K562 (cell line): ENCODE measurements around the gene EDA. TPM values are rescaled to one million over a fixed set of nuclear protein-coding genes. Genes with fewer than 3 reads are reported as not detected.

Experiments used
- ATAC-seq: fragments of 200-7000 bp; cut with Tn5 transposase; 3 replicates; pipeline ENCODE4 v1.9.1; 2020; ENCODE audit warnings: moderate library complexity
- BruUV-seq: library from RNA; stranded (reverse); fragments of 400-500 nt; replicated peaks from 2 replicates; lab custom pipeline; 2021; lab: Mats Ljungman, UMichigan
- CTCF ChIA-PET: fragments of 300-600 bp; formaldehyde crosslinking; extraction: SDS; loops from one replicate; lab custom pipeline; 2021; ENCODE audit warnings: low intra/inter-chr PET ratio; lab: Yijun Ruan, JAX
- POLR2A ChIA-PET: fragments of 300-600, 350-650 bp; sonication (Branson Sonifier 250); formaldehyde crosslinking; extraction: SDS; loops from one replicate; lab custom pipeline; 2021; ENCODE audit warnings: antibody characterized with exemption, inconsistent platforms; lab: Yijun Ruan, JAX
- DNase-seq, 4 experiments: peaks; one replicate each; pipeline versions ENCODE4 v3.0.0 to v3.0.0-alpha.2; 2011 to 2018; ENCODE audit warnings: low spot score in 3 of 4, mixed read lengths in 3 of 4; ENCODE audit errors: extremely low read depth in 1 of 4
- FAIRE-seq: peaks from 2 replicates; lab custom pipeline; 2011; peaks lifted over from hg19 to GRCh38; lab: Jason Lieb, UNC
- H2AFZ ChIP-seq: 2 replicates; pipeline ENCODE4 v1.6.0; 2011; ENCODE audit warnings: low read depth, low read length, control low read depth, inconsistent platforms
- H3K27ac ChIP-seq: fragments of 200-600 bp; 3 replicates; pipeline ENCODE4 v1.8.0; 2011; ENCODE audit warnings: low read depth, mild to moderate bottlenecking, control low read depth, inconsistent platforms, low read length, moderate library complexity, mixed read lengths; ENCODE audit errors: extremely low read depth
- H3K27me3 ChIP-seq, 2 experiments: fragments of 300-600 bp in 1 of 2; 2 replicates in 1 of 2; 3 replicates in 1 of 2; pipeline versions ENCODE4 v1.6.0 to v1.8.0; 2011; ENCODE audit warnings: inconsistent platforms in 2 of 2, low read length in 2 of 2, mild to moderate bottlenecking in 1 of 2, mixed read lengths in 1 of 2, moderate library complexity in 1 of 2; ENCODE audit not compliant: control insufficient read depth in 2 of 2, insufficient read depth in 2 of 2
- H3K36me3 ChIP-seq: fragments of 300-600 bp; 3 replicates; pipeline ENCODE4 v1.8.0; 2011; ENCODE audit warnings: mild to moderate bottlenecking, low read length, inconsistent platforms; ENCODE audit not compliant: control insufficient read depth, insufficient read depth
- H3K4me1 ChIP-seq, 2 experiments: fragments of 200-600 bp in 1 of 2; replicated peaks in 1 of 2; 2 replicates in 1 of 2; 3 replicates in 1 of 2; pipeline versions ENCODE4 v1.5.1 to v1.8.0; 2011; ENCODE audit warnings: inconsistent platforms in 2 of 2, low read length in 2 of 2, mild to moderate bottlenecking in 1 of 2, mixed read lengths in 1 of 2, moderate library complexity in 1 of 2; ENCODE audit not compliant: control insufficient read depth in 2 of 2, insufficient read depth in 2 of 2
- H3K4me2 ChIP-seq: 2 replicates; pipeline ENCODE4 v1.6.1; 2011; ENCODE audit warnings: low read length, control low read depth, inconsistent platforms, mixed read lengths; ENCODE audit not compliant: insufficient read depth
- H3K4me3 ChIP-seq: fragments of 200-600 bp; sonication (generic), shearing (Covaris generic); 2 replicates; pipeline ENCODE4 v1.5.1; 2016; ENCODE audit warnings: control low read depth, inconsistent platforms
- H3K79me2 ChIP-seq: fragments of 200-600 bp; 3 replicates; pipeline ENCODE4 v1.8.0; 2011; ENCODE audit warnings: low read length, inconsistent platforms; ENCODE audit not compliant: control insufficient read depth, insufficient read depth
- H3K9ac ChIP-seq, 2 experiments: 2 replicates each; pipeline versions ENCODE4 v1.6.0 to v1.6.1; 2011; ENCODE audit warnings: low read depth in 2 of 2, low read length in 2 of 2, control low read depth in 1 of 2, inconsistent platforms in 1 of 2, mild to moderate bottlenecking in 1 of 2, mixed read lengths in 1 of 2; ENCODE audit not compliant: insufficient read depth in 1 of 2
- H3K9me1 ChIP-seq: one replicate; pipeline ENCODE4 v1.6.0; 2011; ENCODE audit warnings: inconsistent platforms, mild to moderate bottlenecking, low read length, moderate library complexity; ENCODE audit not compliant: control insufficient read depth, insufficient read depth
- H3K9me3 ChIP-seq: replicated peaks from 2 replicates; pipeline ENCODE4 v1.5.1; 2011; ENCODE audit warnings: low read depth, low read length, inconsistent platforms; ENCODE audit not compliant: control insufficient read depth, insufficient read depth
- H4K20me1 ChIP-seq: replicated peaks from 2 replicates; pipeline ENCODE4 v1.6.1; 2011; ENCODE audit warnings: low read length, inconsistent platforms, mixed read lengths; ENCODE audit not compliant: control insufficient read depth, insufficient read depth
- HDAC6 ChIP-seq: IDR thresholded peaks from 2 replicates; pipeline ENCODE4 v1.6.1; 2012; ENCODE audit warnings: low read depth, mild to moderate bottlenecking, control low read depth, inconsistent platforms, low read length, moderate library complexity
- RBM22 ChIP-seq: fragments of 200-400 bp; formaldehyde crosslinking; IDR thresholded peaks from 2 replicates; pipeline ENCODE4 v1.6.1; 2018; ENCODE audit warnings: low read length, low read depth; ENCODE audit not compliant: poor library complexity, severe bottlenecking
- TEAD4 ChIP-seq, 2 experiments: sonication (generic) in 1 of 2; formaldehyde crosslinking in 1 of 2; IDR thresholded peaks; 2 replicates each; pipeline versions ENCODE4 v1.6.1 to v1.8.0; 2012 to 2022; ENCODE audit warnings: borderline replicate concordance in 1 of 2, inconsistent platforms in 1 of 2, low read length in 1 of 2, mild to moderate bottlenecking in 1 of 2, missing genetic modification reagents in 1 of 2
- ZNF280A ChIP-seq: fragments of 450-650 bp; IDR thresholded peaks from 2 replicates; pipeline ENCODE4 v1.6.1; 2018; ENCODE audit warnings: mild to moderate bottlenecking, low read depth; ENCODE audit not compliant: partially characterized antibody
- WGBS: fragments of 100-300 bp; shearing (Covaris generic); methylation state at CpG from one replicate; pipeline ENCODE4 v1.1.6; 2016; ENCODE audit warnings: low coverage, mixed read lengths; ENCODE audit not compliant: insufficient coverage; ENCODE audit errors: missing lambda C conversion rate; 5-methylcytosine and 5-hydroxymethylcytosine counted together
- in situ Hi-C: fragments of 300-500 bp; cut with MboI; formaldehyde crosslinking; loops from 4 replicates; pipeline ENCODE4 v1.15.0; 2018; ENCODE audit warnings: inconsistent platforms, mixed read lengths
- intact Hi-C: fragments of 100-400 bp; cut with micrococcal nuclease; formaldehyde crosslinking; loops from 2 replicates; pipeline ENCODE4 v1.14.2; 2022
- polyA plus RNA-seq, 8 experiments: library from polyadenylated mRNA; depleted of rRNA in 4 of 8; stranded (reverse) in 5 of 8; unstranded in 3 of 8; fragments of >200 nt; fragmentation: Nextera tagmentation in 2 of 8; fragmentation: Illumina TruSeq in 1 of 8; extraction: Ambion mirVana in 2 of 8; extraction: Trizol in 1 of 8; gene quantifications; 2 replicates each; pipeline versions ENCODE4 v1.2.1 to v1.2.3, GENCODE V29; 2011 to 2014; ENCODE audit warnings: inconsistent platforms in 1 of 8, missing spikeins in 1 of 8
- total RNA-seq, 7 experiments: library from RNA; depleted of rRNA in 6 of 7; stranded (reverse); fragments of >200 nt in 6 of 7; fragmentation: Illumina TruSeq in 2 of 7; extraction: Trizol in 2 of 7; gene quantifications; 2 replicates each; pipeline versions ENCODE4 v1.2.1 to v1.2.3, GENCODE V29; 2011 to 2021; ENCODE audit warnings: low replicate concordance in 1 of 7

EDA gene
- total and polyA plus RNA-seq, 9 of the 15 experiments (the other 6 are each of a cell fraction or from before 2014, with no cell fraction given): 0.03 to 0.40 (median 0.07) TPM

- TF ChIP-seq HDAC6 (no peak), ZNF280A (no peak), TEAD4 (IDR thresholded peaks at IDR 0.05; ENCODE audit: low read length) (no peak), TEAD4 (CRISPR knock-in tag; IDR thresholded peaks at IDR 0.05; ENCODE audit: borderline replicate concordance) (no peak)
These were observed 396.8 kb downstream of the EDA start (continued) for GRCh38 chrX:70012756-70013155.

GRCh38 chrX:70013466-70014381 lies 397.8 kb downstream of the EDA start:
- H3K4me3 ChIP-seq: no peak overlapping the region
- no peak overlapping the region for H2AFZ ChIP-seq
- H4K20me1 ChIP-seq: no peaks in the 10 kb centered on the region
- no peak for TF ChIP-seq RBM22
- no peaks in the 10 kb centered on the region for H3K79me2 ChIP-seq
- no peak overlapping the region for H3K27ac ChIP-seq
- no peak overlapping the region for H3K9ac ChIP-seq
- no peaks in the 10 kb centered on the region for H3K4me1 ChIP-seq
- in situ Hi-C loops: no loop called here
- no TSS peak for BruUV-seq
- H3K27me3 ChIP-seq: no peaks in the 10 kb centered on the region
- WGBS: 0% methylated on average over 4 of the region's 5 CpGs
- FAIRE-seq (no peak), ATAC-seq (no peak), DNase-seq (no peak)
- H3K9me3 ChIP-seq: no peaks in the 10 kb centered on the region
- H3K4me2 ChIP-seq: no peak overlapping the region
- intact Hi-C loops: no loop called here
- H3K36me3 ChIP-seq: no peaks in the 10 kb centered on the region
- CTCF ChIA-PET: no interaction called here
- POLR2A ChIA-PET: interaction anchor here (0.6 kb wide), 1 partner anchor 19 kb away, joined by 3 read pairs; no protein-coding TSS in a partner anchor
- H3K9me1 ChIP-seq: no peaks in the 10 kb centered on the region
